ENCODE measurements around the gene CHCHD3.

The CHCHD3 gene

DNA sequence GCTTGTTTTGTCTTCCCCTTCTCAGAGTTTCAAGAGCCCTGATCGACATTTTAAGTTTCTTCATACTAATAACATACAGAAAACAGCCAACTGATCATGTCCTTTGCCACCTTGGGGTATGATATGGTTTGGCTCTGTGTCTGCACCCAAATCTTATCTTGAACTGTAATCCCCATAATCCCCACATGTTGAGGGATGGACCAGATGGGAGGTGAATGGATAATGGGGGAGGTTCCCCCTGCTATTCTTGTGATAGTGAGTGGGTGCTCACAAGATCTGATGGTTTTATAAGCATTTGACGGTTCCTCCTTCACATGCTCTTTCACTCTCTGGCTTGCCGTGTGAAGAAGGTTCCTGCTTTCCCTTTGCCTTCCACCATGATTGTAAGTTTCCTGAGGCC, 190.3 kb downstream of the CHCHD3 start:
- TF ChIP-seq, protein P1, sequence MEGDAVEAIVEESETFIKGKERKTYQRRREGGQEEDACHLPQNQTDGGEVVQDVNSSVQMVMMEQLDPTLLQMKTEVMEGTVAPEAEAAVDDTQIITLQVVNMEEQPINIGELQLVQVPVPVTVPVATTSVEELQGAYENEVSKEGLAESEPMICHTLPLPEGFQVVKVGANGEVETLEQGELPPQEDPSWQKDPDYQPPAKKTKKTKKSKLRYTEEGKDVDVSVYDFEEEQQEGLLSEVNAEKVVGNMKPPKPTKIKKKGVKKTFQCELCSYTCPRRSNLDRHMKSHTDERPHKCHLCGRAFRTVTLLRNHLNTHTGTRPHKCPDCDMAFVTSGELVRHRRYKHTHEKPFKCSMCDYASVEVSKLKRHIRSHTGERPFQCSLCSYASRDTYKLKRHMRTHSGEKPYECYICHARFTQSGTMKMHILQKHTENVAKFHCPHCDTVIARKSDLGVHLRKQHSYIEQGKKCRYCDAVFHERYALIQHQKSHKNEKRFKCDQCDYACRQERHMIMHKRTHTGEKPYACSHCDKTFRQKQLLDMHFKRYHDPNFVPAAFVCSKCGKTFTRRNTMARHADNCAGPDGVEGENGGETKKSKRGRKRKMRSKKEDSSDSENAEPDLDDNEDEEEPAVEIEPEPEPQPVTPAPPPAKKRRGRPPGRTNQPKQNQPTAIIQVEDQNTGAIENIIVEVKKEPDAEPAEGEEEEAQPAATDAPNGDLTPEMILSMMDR (IDR thresholded peaks at IDR 0.05; ENCODE audit: low read depth, low read length), result no peak
- no peak for DNase-seq (ENCODE audit: extremely low read depth, low read depth)

- TF ChIP-seq, protein P1 (IDR thresholded peaks at IDR 0.05; ENCODE audit: low read depth, low read length), result no peak
- no peak for DNase-seq (ENCODE audit: extremely low read depth, low read depth)
Observed at GRCh38 chr7:132882714-132883428, 199.0 kb downstream of the CHCHD3 start.

DNA sequence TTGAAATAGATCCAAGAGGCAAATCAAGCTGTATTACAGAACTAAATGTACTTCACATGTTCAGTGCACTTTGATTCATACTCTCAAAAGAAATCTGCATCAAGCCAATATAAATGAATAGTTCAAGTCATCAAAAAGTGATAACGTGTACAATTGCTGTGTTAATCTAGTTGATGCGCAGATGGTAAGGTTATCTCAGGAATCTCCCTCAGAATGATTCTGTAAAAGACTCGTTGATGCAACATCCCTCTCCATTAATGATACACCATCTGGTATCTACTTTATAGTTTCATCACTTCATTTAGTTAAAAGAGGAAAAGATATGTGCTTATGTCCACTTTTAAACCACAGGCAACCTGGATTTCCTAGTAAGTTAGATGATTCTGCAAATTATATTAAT, 200.6 kb downstream of the CHCHD3 start:
- TF ChIP-seq, protein P1 (IDR thresholded peaks at IDR 0.05; ENCODE audit: low read depth, low read length), result no peak
- DNase-seq (ENCODE audit: extremely low read depth, low read depth), result no peak

DNA sequence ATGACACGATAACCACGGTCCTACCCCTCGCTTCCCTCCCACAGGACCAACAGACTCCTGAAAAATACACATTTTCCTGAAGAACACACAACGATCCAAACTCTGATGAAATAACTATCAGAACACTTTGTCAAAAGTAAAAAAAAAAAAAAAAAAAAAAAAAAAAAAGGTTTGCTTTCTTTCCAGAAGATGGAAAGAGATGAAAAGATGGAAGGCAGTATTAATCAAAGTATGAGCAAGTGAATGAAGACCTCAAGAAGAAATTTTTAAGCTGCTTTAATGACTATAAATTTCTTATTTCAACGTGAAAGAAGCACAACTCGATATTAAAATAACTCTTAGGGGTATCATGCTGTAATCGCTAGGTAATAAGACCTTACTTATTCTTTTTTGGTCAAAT, 202.3 kb downstream of the CHCHD3 start:
- DNase-seq (ENCODE audit: extremely low read depth, low read depth), result no peak
- TF ChIP-seq, protein P1 (IDR thresholded peaks at IDR 0.05; ENCODE audit: low read depth, low read length), result no peak

DNA sequence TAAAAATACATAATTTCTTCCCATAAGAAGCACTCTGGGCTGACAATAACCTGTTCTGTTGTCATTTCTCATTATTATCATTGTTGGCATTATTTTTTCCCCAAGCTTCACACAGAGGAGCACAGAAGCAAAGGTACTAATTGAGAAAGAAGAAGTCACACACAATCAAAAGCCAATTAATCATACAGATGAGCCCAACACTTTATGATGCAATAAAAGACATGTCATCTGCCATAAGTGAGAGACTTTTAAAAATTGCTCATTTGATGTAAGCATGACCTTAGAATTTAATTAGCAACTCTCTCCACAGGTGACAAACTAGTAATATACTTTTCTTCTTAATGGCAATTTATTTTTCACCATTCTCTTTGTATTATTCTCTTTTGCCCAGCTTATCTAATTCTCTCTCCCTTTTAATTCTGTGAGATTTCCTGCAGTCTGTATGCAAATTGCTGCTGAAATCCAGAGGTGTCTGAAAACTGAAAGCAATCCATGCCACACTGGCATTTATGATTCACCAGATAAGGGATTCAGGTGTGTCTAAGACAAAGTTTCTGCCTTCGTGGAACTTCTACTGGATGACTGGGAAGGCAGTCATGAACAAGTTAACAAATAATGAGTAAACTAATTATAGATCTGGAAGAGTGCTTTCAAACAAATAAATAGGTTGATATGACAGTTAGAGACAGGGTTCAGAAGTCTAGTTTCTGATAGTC, 203.5 kb downstream of the CHCHD3 start:
- TF ChIP-seq, protein P1 (IDR thresholded peaks at IDR 0.05; ENCODE audit: low read depth, low read length), result no peak
- no peak for DNase-seq (ENCODE audit: extremely low read depth, low read depth)

GRCh38 chr7:132877573-132877972, 204.3 kb downstream of the CHCHD3 start:
- TF ChIP-seq, protein P1 (IDR thresholded peaks at IDR 0.05; ENCODE audit: low read depth, low read length), result no peak
- no peak for DNase-seq (ENCODE audit: extremely low read depth, low read depth)

DNA sequence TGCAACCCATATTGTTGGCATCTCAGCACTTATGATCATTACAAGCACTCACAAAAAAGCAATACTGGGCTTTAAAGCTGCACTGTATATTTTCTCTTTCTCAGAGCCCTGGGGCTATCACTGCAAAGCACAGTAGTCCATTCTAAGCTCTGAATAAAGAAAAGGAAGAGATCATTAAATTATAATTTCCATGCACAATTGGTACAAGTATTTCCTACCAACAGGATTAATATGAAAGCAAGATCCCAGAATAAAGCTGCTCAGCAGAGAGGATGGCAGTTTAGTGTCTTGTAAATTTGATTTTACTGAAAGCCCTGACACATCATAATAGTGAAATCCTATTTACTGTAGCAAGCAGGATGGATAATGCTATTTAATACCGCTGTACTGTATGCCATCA, 205.3 kb downstream of the CHCHD3 start:
- no peak for DNase-seq (ENCODE audit: extremely low read depth, low read depth)
- TF ChIP-seq, protein P1 (IDR thresholded peaks at IDR 0.05; ENCODE audit: low read depth, low read length), result no peak

All from AG09319 (cell line).